ENCODE measurements around the gene MEA1. TPM values are rescaled to one million over a fixed set of nuclear protein-coding genes. Genes with fewer than 3 reads are reported as not detected.

MEA1 gene
- total and polyA plus RNA-seq, 10 of the 15 experiments (the other 5 are each of a cell fraction or from before 2014, with no cell fraction given): 59.1 to 148 (median 96.4) TPM

- TF ChIP-seq, protein P1, sequence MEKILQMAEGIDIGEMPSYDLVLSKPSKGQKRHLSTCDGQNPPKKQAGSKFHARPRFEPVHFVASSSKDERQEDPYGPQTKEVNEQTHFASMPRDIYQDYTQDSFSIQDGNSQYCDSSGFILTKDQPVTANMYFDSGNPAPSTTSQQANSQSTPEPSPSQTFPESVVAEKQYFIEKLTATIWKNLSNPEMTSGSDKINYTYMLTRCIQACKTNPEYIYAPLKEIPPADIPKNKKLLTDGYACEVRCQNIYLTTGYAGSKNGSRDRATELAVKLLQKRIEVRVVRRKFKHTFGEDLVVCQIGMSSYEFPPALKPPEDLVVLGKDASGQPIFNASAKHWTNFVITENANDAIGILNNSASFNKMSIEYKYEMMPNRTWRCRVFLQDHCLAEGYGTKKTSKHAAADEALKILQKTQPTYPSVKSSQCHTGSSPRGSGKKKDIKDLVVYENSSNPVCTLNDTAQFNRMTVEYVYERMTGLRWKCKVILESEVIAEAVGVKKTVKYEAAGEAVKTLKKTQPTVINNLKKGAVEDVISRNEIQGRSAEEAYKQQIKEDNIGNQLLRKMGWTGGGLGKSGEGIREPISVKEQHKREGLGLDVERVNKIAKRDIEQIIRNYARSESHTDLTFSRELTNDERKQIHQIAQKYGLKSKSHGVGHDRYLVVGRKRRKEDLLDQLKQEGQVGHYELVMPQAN (conservative IDR thresholded peaks at IDR 0.05): peak; percentile 88
- TF ChIP-seq ZNF384 (IDR thresholded peaks at IDR 0.05; ENCODE audit: borderline replicate concordance, low read depth, low read length) (no peak), GATAD2B (conservative IDR thresholded peaks at IDR 0.05; ENCODE audit: low read depth) (no peak), STAT3 (IDR thresholded peaks at IDR 0.05; ENCODE audit: low read depth, low read length) (no peak), USF2 (IDR thresholded peaks at IDR 0.05; ENCODE audit: borderline replicate concordance, low read depth, low read length) (peak; percentile 23; the same call in 1 of the 2 replicates), WRNIP1 (IDR thresholded peaks at IDR 0.05; ENCODE audit: borderline replicate concordance, low read depth, low read length) (no peak), ESRRA (IDR thresholded peaks at IDR 0.05; ENCODE audit: low read length) (no peak), PKNOX1 (IDR thresholded peaks at IDR 0.05) (peak; percentile 99), NRF1 (conservative IDR thresholded peaks at IDR 0.05; ENCODE audit: low read depth, low read length) (peak; percentile 57), FOS (IDR thresholded peaks at IDR 0.05; ENCODE audit: borderline replicate concordance, extremely low read depth, insufficient read length) (no peak), PAX5 (IDR thresholded peaks at IDR 0.05; ENCODE audit: borderline replicate concordance, low read depth, low read length) (no peak), CEBPZ (IDR thresholded peaks at IDR 0.05; ENCODE audit: low read depth, low read length) (no peak), ASH2L (IDR thresholded peaks at IDR 0.05; ENCODE audit: borderline replicate concordance, low read depth) (no peak), NFIC (IDR thresholded peaks at IDR 0.05; ENCODE audit: low read depth, low read length) (no peak)
- TF ChIP-seq, protein P2, sequence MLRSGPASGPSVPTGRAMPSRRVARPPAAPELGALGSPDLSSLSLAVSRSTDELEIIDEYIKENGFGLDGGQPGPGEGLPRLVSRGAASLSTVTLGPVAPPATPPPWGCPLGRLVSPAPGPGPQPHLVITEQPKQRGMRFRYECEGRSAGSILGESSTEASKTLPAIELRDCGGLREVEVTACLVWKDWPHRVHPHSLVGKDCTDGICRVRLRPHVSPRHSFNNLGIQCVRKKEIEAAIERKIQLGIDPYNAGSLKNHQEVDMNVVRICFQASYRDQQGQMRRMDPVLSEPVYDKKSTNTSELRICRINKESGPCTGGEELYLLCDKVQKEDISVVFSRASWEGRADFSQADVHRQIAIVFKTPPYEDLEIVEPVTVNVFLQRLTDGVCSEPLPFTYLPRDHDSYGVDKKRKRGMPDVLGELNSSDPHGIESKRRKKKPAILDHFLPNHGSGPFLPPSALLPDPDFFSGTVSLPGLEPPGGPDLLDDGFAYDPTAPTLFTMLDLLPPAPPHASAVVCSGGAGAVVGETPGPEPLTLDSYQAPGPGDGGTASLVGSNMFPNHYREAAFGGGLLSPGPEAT (IDR thresholded peaks at IDR 0.05; ENCODE audit: low read depth): peak; percentile 22; the same call in 1 of the 2 replicates
- TF ChIP-seq, protein P3, sequence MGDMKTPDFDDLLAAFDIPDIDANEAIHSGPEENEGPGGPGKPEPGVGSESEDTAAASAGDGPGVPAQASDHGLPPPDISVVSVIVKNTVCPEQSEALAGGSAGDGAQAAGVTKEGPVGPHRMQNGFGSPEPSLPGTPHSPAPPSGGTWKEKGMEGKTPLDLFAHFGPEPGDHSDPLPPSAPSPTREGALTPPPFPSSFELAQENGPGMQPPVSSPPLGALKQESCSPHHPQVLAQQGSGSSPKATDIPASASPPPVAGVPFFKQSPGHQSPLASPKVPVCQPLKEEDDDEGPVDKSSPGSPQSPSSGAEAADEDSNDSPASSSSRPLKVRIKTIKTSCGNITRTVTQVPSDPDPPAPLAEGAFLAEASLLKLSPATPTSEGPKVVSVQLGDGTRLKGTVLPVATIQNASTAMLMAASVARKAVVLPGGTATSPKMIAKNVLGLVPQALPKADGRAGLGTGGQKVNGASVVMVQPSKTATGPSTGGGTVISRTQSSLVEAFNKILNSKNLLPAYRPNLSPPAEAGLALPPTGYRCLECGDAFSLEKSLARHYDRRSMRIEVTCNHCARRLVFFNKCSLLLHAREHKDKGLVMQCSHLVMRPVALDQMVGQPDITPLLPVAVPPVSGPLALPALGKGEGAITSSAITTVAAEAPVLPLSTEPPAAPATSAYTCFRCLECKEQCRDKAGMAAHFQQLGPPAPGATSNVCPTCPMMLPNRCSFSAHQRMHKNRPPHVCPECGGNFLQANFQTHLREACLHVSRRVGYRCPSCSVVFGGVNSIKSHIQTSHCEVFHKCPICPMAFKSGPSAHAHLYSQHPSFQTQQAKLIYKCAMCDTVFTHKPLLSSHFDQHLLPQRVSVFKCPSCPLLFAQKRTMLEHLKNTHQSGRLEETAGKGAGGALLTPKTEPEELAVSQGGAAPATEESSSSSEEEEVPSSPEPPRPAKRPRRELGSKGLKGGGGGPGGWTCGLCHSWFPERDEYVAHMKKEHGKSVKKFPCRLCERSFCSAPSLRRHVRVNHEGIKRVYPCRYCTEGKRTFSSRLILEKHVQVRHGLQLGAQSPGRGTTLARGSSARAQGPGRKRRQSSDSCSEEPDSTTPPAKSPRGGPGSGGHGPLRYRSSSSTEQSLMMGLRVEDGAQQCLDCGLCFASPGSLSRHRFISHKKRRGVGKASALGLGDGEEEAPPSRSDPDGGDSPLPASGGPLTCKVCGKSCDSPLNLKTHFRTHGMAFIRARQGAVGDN (IDR thresholded peaks at IDR 0.05): no peak
These were observed at the start of gene MEA1, which contains the start of gene KLHDC3 (continued) for GRCh38 chr6:43013843-43014433.
